ENCODE measurements around the gene MYO3A.

DNA sequence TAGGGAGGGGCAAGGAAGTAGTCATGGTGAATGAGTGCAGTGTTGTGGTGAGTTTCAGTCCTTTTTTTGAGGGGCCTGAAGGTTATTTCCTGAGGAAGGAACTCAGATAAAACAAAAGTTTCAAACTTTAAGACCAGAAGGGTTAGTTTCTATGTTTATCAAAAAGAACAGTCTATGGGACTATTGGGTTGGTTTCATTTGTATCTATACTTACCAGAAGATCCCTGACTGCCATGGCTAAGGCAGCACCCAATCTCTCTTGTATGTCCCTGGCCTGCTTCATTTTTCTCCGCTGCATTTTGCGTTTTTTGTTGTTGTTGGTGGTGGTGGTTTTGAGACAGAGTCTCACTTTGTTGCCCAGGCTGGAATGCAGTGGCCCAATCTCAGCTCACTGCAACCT is 263.2 kb downstream of the MYO3A start:
- TF ChIP-seq, protein P1, sequence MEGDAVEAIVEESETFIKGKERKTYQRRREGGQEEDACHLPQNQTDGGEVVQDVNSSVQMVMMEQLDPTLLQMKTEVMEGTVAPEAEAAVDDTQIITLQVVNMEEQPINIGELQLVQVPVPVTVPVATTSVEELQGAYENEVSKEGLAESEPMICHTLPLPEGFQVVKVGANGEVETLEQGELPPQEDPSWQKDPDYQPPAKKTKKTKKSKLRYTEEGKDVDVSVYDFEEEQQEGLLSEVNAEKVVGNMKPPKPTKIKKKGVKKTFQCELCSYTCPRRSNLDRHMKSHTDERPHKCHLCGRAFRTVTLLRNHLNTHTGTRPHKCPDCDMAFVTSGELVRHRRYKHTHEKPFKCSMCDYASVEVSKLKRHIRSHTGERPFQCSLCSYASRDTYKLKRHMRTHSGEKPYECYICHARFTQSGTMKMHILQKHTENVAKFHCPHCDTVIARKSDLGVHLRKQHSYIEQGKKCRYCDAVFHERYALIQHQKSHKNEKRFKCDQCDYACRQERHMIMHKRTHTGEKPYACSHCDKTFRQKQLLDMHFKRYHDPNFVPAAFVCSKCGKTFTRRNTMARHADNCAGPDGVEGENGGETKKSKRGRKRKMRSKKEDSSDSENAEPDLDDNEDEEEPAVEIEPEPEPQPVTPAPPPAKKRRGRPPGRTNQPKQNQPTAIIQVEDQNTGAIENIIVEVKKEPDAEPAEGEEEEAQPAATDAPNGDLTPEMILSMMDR (IDR thresholded peaks at IDR 0.05 in 4 of 5, conservative IDR thresholded peaks at IDR 0.05 in 1 of 5) = no peak
- TF ChIP-seq POLR2A (IDR thresholded peaks at IDR 0.05) = no peak

Data from gastrocnemius medialis (tissue), 4 donors.